Erythroblast (primary cell): ENCODE data around the gene MDGA2.

ENCODE experiments used
- GATA1 ChIP-seq: IDR thresholded peaks from 2 replicates; pipeline ENCODE4 v1.6.1; 2011; ENCODE audit warnings: low read depth, mild to moderate bottlenecking, control low read depth, low read length, moderate library complexity
- POLR2A ChIP-seq: IDR thresholded peaks from 2 replicates; pipeline ENCODE4 v1.6.1; 2011; ENCODE audit warnings: mild to moderate bottlenecking, low read length

GRCh38 chr14:47715330-47715729, 39.9 kb upstream of the MDGA2 start:
- TF ChIP-seq POLR2A (no peak), GATA1 (no peak)
